ENCODE results near the gene KLHL29. TPM values are rescaled to one million over a fixed set of nuclear protein-coding genes. Genes with fewer than 3 reads are reported as not detected.

The KLHL29 gene
- total RNA-seq, 4 donors from 2014 or later: 39.6 to 52.0 (median 40.4) TPM

DNA sequence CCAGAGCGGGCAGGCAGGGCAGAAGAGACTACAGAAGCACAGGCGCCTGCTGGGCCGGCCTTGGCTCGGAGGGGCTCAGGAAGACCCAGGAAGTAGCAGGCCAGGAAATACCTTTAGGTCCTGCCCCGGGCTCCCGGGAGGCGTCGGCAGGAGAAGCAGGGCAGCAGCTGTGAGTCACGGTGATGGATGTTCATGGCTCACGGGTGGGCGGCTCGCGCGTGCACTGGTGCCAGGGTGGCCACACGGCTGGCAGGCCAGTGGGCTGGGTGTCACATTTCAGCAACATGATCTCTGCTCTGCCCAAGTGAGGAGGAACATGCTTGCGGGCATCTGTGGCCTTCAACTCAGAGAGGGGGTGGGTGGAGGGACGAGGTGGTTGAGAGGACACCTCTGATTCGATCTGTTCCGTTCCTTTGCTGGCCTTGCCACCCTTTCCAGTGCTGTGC is 139.3 kb downstream of the KLHL29 start:
- WGBS, 2 donors: 48 to 60% methylated on average over 19 of the region's 19 CpGs

DNA sequence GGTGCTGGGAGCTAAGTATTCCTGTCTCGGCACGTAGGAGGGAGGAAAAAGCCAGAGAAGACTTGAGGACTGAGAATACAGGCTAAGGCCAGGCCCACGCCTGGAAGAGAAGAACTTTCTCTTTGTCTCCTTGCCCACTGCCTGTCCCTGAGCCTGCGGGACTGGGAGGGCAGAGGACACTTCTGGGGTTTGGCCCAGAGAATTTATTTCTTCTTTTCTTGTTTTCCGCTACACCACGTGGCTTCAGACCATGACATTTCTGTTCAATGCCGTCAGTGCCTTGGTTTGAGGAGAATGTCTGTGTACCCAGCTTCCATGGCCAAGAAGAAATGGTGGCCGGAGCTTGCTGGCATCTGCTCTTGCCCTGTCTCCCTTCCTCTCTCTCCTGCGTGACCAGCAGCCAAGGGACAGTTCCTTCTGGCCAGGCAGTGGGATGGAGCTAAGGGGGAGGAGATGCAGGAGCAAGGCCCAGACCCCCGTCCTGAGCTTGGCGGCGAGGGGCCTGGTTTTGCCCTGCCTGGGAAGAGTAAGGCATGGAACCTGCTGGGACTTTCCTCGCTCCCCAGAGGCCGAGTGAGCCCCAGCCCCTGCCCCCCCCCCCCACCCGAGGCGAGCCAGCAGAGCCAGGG is 140.3 kb downstream of the KLHL29 start:
- no peak for DNase-seq (ENCODE audit: low spot score in 2 of 2)
- peak overlapping the region; percentile 70 to 92 (median 86) for H3K27ac ChIP-seq
- H3K4me1 ChIP-seq: peaks cover 0 to 97% (median 38%) of the 10 kb centered on the region in 4 donors
- WGBS, 2 donors: 57 to 60% methylated on average over 14 to 16 of the region's 16 CpGs
- H3K27me3 ChIP-seq: no peaks in the 10 kb centered on the region
- no peak overlapping the region for H3K4me3 ChIP-seq
- no peaks in the 10 kb centered on the region for H3K36me3 ChIP-seq
- H3K9me3 ChIP-seq: no peaks in the 10 kb centered on the region
- TF ChIP-seq POLR2A (IDR thresholded peaks at IDR 0.05) (peak in 1 of 2 donors; percentile 20), EP300 (IDR thresholded peaks at IDR 0.05) (peak in 1 of 2 donors; percentile 74)
- TF ChIP-seq, protein P1, sequence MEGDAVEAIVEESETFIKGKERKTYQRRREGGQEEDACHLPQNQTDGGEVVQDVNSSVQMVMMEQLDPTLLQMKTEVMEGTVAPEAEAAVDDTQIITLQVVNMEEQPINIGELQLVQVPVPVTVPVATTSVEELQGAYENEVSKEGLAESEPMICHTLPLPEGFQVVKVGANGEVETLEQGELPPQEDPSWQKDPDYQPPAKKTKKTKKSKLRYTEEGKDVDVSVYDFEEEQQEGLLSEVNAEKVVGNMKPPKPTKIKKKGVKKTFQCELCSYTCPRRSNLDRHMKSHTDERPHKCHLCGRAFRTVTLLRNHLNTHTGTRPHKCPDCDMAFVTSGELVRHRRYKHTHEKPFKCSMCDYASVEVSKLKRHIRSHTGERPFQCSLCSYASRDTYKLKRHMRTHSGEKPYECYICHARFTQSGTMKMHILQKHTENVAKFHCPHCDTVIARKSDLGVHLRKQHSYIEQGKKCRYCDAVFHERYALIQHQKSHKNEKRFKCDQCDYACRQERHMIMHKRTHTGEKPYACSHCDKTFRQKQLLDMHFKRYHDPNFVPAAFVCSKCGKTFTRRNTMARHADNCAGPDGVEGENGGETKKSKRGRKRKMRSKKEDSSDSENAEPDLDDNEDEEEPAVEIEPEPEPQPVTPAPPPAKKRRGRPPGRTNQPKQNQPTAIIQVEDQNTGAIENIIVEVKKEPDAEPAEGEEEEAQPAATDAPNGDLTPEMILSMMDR (IDR thresholded peaks at IDR 0.05): no peak

More for the DNA sequence above, 139.3 kb downstream of the KLHL29 start:
- H3K27ac ChIP-seq: peak overlapping the region; percentile 70 to 92 (median 86)
- H3K36me3 ChIP-seq: no peaks in the 10 kb centered on the region
- peak in 1 of 2 donors; percentile 67 for TF ChIP-seq EP300 (IDR thresholded peaks at IDR 0.05)
- TF ChIP-seq, protein P1 (IDR thresholded peaks at IDR 0.05): no peak
- DNase-seq (ENCODE audit: low spot score in 2 of 2): no peak
- no peaks in the 10 kb centered on the region for H3K9me3 ChIP-seq
- peaks cover 0 to 97% (median 48%) of the 10 kb centered on the region in 4 donors for H3K4me1 ChIP-seq
- H3K4me3 ChIP-seq: peak overlapping the region in 1 of 4 donors; percentile 2
- no peaks in the 10 kb centered on the region for H3K27me3 ChIP-seq

- DNase-seq (ENCODE audit: low spot score in 2 of 2): no peak
- peak overlapping the region; percentile 70 to 92 (median 86) for H3K27ac ChIP-seq
- H3K4me1 ChIP-seq: peaks cover 0 to 94% (median 39%) of the 10 kb centered on the region in 4 donors
- H3K36me3 ChIP-seq: no peaks in the 10 kb centered on the region
- TF ChIP-seq, protein P1 (IDR thresholded peaks at IDR 0.05): no peak
- TF ChIP-seq POLR2A (IDR thresholded peaks at IDR 0.05): no peak
- peak in 1 of 2 donors; percentile 68 for TF ChIP-seq EP300 (IDR thresholded peaks at IDR 0.05)
- no peak overlapping the region for H3K4me3 ChIP-seq
- H3K27me3 ChIP-seq: no peaks in the 10 kb centered on the region
- 56% methylated on average over 19 of the region's 19 CpGs for WGBS, 2 donors
- H3K9me3 ChIP-seq: no peaks in the 10 kb centered on the region
These were observed 141.1 kb downstream of the KLHL29 start for GRCh38 chr2:23526114-23526513.

GRCh38 chr2:23526835-23527790 is 142.1 kb downstream of the KLHL29 start:
- TF ChIP-seq, protein P1 (IDR thresholded peaks at IDR 0.05): no peak
- TF ChIP-seq POLR2A (IDR thresholded peaks at IDR 0.05) (no peak), EP300 (IDR thresholded peaks at IDR 0.05) (no peak)
- Histone ChIP-seq H3K4me1 (peaks cover 0 to 94% (median 48%) of the 10 kb centered on the region in 4 donors), H3K27me3 (no peaks in the 10 kb centered on the region), H3K36me3 (no peaks in the 10 kb centered on the region), H3K4me3 (no peak overlapping the region), H3K9me3 (no peaks in the 10 kb centered on the region), H3K27ac (peak overlapping the region; percentile 70 to 92 (median 86))
- DNase-seq (ENCODE audit: low spot score in 2 of 2): no peak
- 82 to 89% methylated on average over 24 of the region's 25 CpGs for WGBS, 2 donors

Measured in tibial nerve (tissue), 4 donors.